Esophagus muscularis mucosa (tissue), 3 donors: Measurements from ENCODE around the gene MALSU1.

Experiments used
- POLR2A ChIP-seq: fragments of 450-650 bp; IDR thresholded peaks from one replicate; pipeline ENCODE4 v1.6.1; 2017; ENCODE audit warnings: antibody characterized with exemption, moderate library complexity, mild to moderate bottlenecking, low read depth
- POLR2AphosphoS5 ChIP-seq, 2 donors: sonication (generic); formaldehyde crosslinking; IDR thresholded peaks; one replicate each; pipeline ENCODE4 v1.6.1; 2017; ENCODE audit warnings: antibody characterized with exemption in 2 of 2
- TF ChIP-seq, protein P1 (sequence below), 3 experiments: fragments of 200-600 bp in 2 of 3; fragments of 450-650 bp in 1 of 3; sonication (generic) in 2 of 3; IDR thresholded peaks; one replicate each; pipeline ENCODE4 v1.5.1; 2017 to 2019; ENCODE audit warnings: antibody characterized with exemption in 3 of 3, mild to moderate bottlenecking in 2 of 3, moderate library complexity in 1 of 3

DNA sequence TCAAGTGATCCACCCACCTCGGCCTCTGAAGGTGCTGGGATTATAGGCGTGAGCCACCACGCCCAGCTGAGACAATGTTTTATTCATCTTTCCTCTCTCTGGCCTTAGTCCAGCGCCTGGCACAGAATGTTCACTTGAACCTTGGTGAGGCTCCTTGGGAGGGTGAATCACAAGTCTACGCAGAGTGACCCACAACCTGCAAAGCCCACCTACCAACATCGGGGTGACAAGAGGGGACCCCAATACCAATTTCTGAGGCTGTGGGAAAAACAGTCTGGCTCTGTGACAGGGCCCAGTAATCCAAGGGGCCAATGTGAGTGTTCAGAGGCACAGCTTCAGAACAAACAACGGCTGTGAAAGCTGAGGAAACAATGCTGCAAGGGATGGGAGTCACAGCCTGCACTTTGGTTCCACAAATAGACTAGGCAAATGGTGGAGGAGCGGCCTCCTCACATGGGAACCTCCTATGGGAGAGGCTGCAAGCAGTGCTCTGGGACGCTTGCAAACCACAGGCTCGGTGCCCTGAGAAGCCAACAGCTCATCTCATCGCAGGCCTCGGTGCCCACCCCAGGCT is 5.6 kb upstream of the MALSU1 start:
- TF ChIP-seq, protein P1, sequence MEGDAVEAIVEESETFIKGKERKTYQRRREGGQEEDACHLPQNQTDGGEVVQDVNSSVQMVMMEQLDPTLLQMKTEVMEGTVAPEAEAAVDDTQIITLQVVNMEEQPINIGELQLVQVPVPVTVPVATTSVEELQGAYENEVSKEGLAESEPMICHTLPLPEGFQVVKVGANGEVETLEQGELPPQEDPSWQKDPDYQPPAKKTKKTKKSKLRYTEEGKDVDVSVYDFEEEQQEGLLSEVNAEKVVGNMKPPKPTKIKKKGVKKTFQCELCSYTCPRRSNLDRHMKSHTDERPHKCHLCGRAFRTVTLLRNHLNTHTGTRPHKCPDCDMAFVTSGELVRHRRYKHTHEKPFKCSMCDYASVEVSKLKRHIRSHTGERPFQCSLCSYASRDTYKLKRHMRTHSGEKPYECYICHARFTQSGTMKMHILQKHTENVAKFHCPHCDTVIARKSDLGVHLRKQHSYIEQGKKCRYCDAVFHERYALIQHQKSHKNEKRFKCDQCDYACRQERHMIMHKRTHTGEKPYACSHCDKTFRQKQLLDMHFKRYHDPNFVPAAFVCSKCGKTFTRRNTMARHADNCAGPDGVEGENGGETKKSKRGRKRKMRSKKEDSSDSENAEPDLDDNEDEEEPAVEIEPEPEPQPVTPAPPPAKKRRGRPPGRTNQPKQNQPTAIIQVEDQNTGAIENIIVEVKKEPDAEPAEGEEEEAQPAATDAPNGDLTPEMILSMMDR (IDR thresholded peaks at IDR 0.05): no peak
- TF ChIP-seq POLR2AphosphoS5 (IDR thresholded peaks at IDR 0.05): no peak
- no peak for TF ChIP-seq POLR2A
